ENCODE measurements around the gene LMBRD2.

DNA sequence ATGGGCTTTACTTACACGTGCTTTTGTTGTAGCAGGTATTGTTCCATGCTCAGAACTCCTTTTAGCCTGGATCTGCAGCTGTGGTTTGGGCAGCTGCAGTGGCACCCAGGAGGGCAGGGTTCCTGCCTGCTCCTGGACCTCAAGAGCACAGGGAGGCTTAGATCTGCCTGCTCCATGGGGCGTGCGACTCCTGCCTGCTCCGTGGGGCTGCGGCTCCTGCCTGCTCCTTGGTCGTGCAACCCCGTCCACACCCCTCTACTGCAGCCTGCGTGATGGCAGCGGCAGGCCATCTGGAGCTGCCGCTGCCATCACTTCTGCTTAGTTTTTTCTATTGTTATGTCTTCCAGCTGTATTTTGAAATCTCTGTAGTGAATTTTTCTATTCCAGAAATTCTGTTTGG lies 73.3 kb downstream of the LMBRD2 start:
- TF ChIP-seq, protein P1, sequence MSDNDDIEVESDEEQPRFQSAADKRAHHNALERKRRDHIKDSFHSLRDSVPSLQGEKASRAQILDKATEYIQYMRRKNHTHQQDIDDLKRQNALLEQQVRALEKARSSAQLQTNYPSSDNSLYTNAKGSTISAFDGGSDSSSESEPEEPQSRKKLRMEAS (IDR thresholded peaks at IDR 0.05; ENCODE audit: insufficient read depth, insufficient read length), result no peak
- TF ChIP-seq GATA2 (IDR thresholded peaks at IDR 0.05; ENCODE audit: insufficient read depth, insufficient read length, low read depth, low read length) (no peak), POLR2AphosphoS5 (IDR thresholded peaks at IDR 0.05; ENCODE audit: insufficient read depth, low read depth, low read length) (no peak), POLR2A (IDR thresholded peaks at IDR 0.05; ENCODE audit: low read depth, low read length) (no peak), EZH2 (IDR thresholded peaks at IDR 0.05; ENCODE audit: borderline replicate concordance, low read depth, low read length, severe bottlenecking) (no peak), MYC (IDR thresholded peaks at IDR 0.05; ENCODE audit: low read depth, low read length) (no peak), JUN (IDR thresholded peaks at IDR 0.05; ENCODE audit: borderline replicate concordance, insufficient read depth, insufficient read length, low read depth) (no peak), FOS (IDR thresholded peaks at IDR 0.05; ENCODE audit: borderline replicate concordance, insufficient read depth, low read length) (no peak)
- TF ChIP-seq, protein P2, sequence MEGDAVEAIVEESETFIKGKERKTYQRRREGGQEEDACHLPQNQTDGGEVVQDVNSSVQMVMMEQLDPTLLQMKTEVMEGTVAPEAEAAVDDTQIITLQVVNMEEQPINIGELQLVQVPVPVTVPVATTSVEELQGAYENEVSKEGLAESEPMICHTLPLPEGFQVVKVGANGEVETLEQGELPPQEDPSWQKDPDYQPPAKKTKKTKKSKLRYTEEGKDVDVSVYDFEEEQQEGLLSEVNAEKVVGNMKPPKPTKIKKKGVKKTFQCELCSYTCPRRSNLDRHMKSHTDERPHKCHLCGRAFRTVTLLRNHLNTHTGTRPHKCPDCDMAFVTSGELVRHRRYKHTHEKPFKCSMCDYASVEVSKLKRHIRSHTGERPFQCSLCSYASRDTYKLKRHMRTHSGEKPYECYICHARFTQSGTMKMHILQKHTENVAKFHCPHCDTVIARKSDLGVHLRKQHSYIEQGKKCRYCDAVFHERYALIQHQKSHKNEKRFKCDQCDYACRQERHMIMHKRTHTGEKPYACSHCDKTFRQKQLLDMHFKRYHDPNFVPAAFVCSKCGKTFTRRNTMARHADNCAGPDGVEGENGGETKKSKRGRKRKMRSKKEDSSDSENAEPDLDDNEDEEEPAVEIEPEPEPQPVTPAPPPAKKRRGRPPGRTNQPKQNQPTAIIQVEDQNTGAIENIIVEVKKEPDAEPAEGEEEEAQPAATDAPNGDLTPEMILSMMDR (IDR thresholded peaks at IDR 0.05; ENCODE audit: extremely low read depth in 1 of 2, insufficient read depth in 1 of 2, low read depth in 1 of 2, low read length in 2 of 2), result no peak

Data from endothelial cell of umbilical vein (primary cell).